PC-3 (cell line): ENCODE data around the gene CSPG4.

Experiments used
- EZH2 ChIP-seq: fragments of 300-600 bp; sonication (generic); IDR thresholded peaks from one replicate; pipeline ENCODE4 v1.6.1; 2017; ENCODE audit warnings: antibody characterized with exemption, mild to moderate bottlenecking, low read length; ENCODE audit not compliant: unreplicated experiment
- TF ChIP-seq, protein P1 (sequence below): fragments of 300-600 bp; sonication (generic); conservative IDR thresholded peaks from 2 replicates; pipeline ENCODE4 v1.5.1; 2017; ENCODE audit warnings: antibody characterized with exemption, low read depth, mild to moderate bottlenecking, low read length

DNA sequence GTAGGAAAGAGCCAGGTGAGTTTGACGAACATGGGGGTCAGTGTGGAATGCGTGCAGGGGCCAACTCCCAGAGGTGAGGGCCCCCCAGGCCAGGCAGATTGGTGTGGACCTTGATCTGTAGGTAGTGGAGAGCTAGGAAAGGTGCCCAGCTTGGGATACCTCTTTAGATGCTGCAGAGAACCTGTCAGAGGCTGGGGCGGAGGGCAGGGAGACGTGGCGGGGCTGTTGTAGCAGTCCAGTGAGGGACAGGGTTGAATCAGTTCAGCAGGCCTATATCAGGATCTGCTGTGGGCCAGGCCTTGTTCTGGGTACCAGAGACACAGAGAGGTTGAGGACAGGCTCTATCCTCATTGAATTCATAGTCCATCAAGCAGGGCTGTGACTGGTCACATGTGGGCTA, 56.3 kb downstream of the CSPG4 start:
- TF ChIP-seq, protein P1, sequence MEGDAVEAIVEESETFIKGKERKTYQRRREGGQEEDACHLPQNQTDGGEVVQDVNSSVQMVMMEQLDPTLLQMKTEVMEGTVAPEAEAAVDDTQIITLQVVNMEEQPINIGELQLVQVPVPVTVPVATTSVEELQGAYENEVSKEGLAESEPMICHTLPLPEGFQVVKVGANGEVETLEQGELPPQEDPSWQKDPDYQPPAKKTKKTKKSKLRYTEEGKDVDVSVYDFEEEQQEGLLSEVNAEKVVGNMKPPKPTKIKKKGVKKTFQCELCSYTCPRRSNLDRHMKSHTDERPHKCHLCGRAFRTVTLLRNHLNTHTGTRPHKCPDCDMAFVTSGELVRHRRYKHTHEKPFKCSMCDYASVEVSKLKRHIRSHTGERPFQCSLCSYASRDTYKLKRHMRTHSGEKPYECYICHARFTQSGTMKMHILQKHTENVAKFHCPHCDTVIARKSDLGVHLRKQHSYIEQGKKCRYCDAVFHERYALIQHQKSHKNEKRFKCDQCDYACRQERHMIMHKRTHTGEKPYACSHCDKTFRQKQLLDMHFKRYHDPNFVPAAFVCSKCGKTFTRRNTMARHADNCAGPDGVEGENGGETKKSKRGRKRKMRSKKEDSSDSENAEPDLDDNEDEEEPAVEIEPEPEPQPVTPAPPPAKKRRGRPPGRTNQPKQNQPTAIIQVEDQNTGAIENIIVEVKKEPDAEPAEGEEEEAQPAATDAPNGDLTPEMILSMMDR: no peak
- TF ChIP-seq EZH2: no peak
